Activated T-cell treated with anti-CD3 and anti-CD28 coated beads, Interleukin-2, amount 50 U/mL, for 72 hours (primary cell): ENCODE measurements around the gene NUP155. TPM values are rescaled to one million over a fixed set of nuclear protein-coding genes. Genes with fewer than 3 reads are reported as not detected.
A peak's percentile ranks its signal among the peaks of the same experiment; 100 is the strongest.
"Not testable (repeated sequence)": the region's sequence is repeated elsewhere in the genome, so short reads cannot be mapped to it uniquely, and the experiment has no call there.

Source experiments
- ATAC-seq, 2 donors: fragments of 150-1000 bp; cut with Tn5 transposase; replicated peaks in 1 of 2; 2 replicates each; pipeline ENCODE4 v1.10.0; 2021; ENCODE audit warnings: moderate library complexity in 2 of 2, mild to moderate bottlenecking in 1 of 2
- DNase-seq, 2 donors: peaks; one replicate each; pipeline ENCODE4 v3.0.0; 2021 to 2022; ENCODE audit warnings: mixed read lengths in 1 of 2
- H3K27ac Mint-ChIP-seq: one replicate; pipeline ENCODE4 v1.8.0; 2022; ENCODE audit warnings: mild to moderate bottlenecking, moderate library complexity, mixed read lengths
- H3K27me3 Mint-ChIP-seq: one replicate; pipeline ENCODE4 v1.8.0; 2022; ENCODE audit warnings: low read depth, mixed read lengths
- H3K36me3 Mint-ChIP-seq, 2 donors: one replicate each; pipeline ENCODE4 v1.8.0; 2022; ENCODE audit warnings: mixed read lengths in 2 of 2, mild to moderate bottlenecking in 1 of 2; ENCODE audit not compliant: insufficient read depth in 2 of 2
- H3K4me1 Mint-ChIP-seq: one replicate; pipeline ENCODE4 v1.8.0; 2022; ENCODE audit warnings: low read depth, mixed read lengths
- H3K4me3 Mint-ChIP-seq, 2 donors: one replicate each; pipeline ENCODE4 v1.8.0; 2022; ENCODE audit warnings: mild to moderate bottlenecking in 2 of 2, mixed read lengths in 2 of 2, moderate library complexity in 2 of 2
- H3K9me3 Mint-ChIP-seq, 2 donors: one replicate each; pipeline ENCODE4 v1.8.0; 2022; ENCODE audit warnings: mixed read lengths in 2 of 2
- total RNA-seq, 2 donors: library from RNA; stranded (reverse); gene quantifications; one replicate each; pipeline ENCODE4 v1.2.3, GENCODE V29; 2022

NUP155 gene
- total RNA-seq = 10 to 100 TPM; 41.8 to 48.9 TPM

- peak within 1 kb of the TSS; percentile 95 for H3K27ac Mint-ChIP-seq
- peaks cover 6 to 18% of the 10 kb centered on the region in 2 donors for H3K36me3 Mint-ChIP-seq
- peak; percentile 96 to 98 for ATAC-seq
- H3K4me1 Mint-ChIP-seq = peaks cover 51% of the 10 kb centered on the region
- DNase-seq = peak; percentile 89 to 93
- no peaks in the 10 kb centered on the region for H3K27me3 Mint-ChIP-seq
- no peaks in the 10 kb centered on the region for H3K9me3 Mint-ChIP-seq
- peak within 1 kb of the TSS; percentile 97 for H3K4me3 Mint-ChIP-seq
These were observed at the start of gene NUP155 for GRCh38 chr5:37370864-37371726. TSS of gene NUP155 (minus strand) at chr5:37371106. CDS start at chr5:37370977, 129 bp downstream.

GRCh38 chr5:37417347-37417746 lies 46.4 kb upstream of the NUP155 start:
- Mint-ChIP-seq H3K9me3 (no peaks in the 10 kb centered on the region), H3K4me1 (no peaks in the 10 kb centered on the region), H3K4me3 (no peak overlapping the region), H3K27me3 (no peaks in the 10 kb centered on the region), H3K27ac (no peak overlapping the region), H3K36me3 (peaks cover 0 to 7% of the 10 kb centered on the region in 2 donors)
- ATAC-seq (no peak), DNase-seq (no peak)

GRCh38 chr5:37415456-37415855 lies 44.5 kb upstream of the NUP155 start:
- not testable (repeated sequence) for H3K36me3 Mint-ChIP-seq, H3K4me3 Mint-ChIP-seq, H3K4me1 Mint-ChIP-seq, ATAC-seq, H3K27me3 Mint-ChIP-seq, H3K9me3 Mint-ChIP-seq, H3K27ac Mint-ChIP-seq, DNase-seq

- H3K27ac Mint-ChIP-seq = no peak overlapping the region
- H3K4me3 Mint-ChIP-seq = no peak overlapping the region
- H3K36me3 Mint-ChIP-seq = peaks cover 0 to 2% of the 10 kb centered on the region in 2 donors
- no peaks in the 10 kb centered on the region for H3K9me3 Mint-ChIP-seq
- no peak for DNase-seq
- no peaks in the 10 kb centered on the region for H3K27me3 Mint-ChIP-seq
- no peak for ATAC-seq
- H3K4me1 Mint-ChIP-seq = no peaks in the 10 kb centered on the region
These were observed 41.6 kb upstream of the NUP155 start for GRCh38 chr5:37412515-37412914.

GRCh38 chr5:37400501-37400900 lies 29.6 kb upstream of the NUP155 start:
- Mint-ChIP-seq H3K4me3 (no peak overlapping the region), H3K9me3 (no peaks in the 10 kb centered on the region), H3K4me1 (no peaks in the 10 kb centered on the region), H3K27me3 (no peaks in the 10 kb centered on the region), H3K27ac (no peak overlapping the region), H3K36me3 (peaks cover 4 to 13% of the 10 kb centered on the region in 2 donors)
- no peak for ATAC-seq
- no peak for DNase-seq

GRCh38 chr5:37396352-37396751 lies 25.4 kb upstream of the NUP155 start:
- ATAC-seq (no peak), DNase-seq (no peak)
- Mint-ChIP-seq H3K4me1 (peaks cover 5% of the 10 kb centered on the region), H3K9me3 (no peaks in the 10 kb centered on the region), H3K27ac (no peak overlapping the region), H3K4me3 (no peak overlapping the region), H3K27me3 (no peaks in the 10 kb centered on the region), H3K36me3 (peaks cover 1 to 25% of the 10 kb centered on the region in 2 donors)

GRCh38 chr5:37391591-37391990 lies 20.7 kb upstream of the NUP155 start:
- Mint-ChIP-seq H3K36me3 (peaks cover 0 to 24% of the 10 kb centered on the region in 2 donors), H3K9me3 (no peaks in the 10 kb centered on the region), H3K4me3 (no peak overlapping the region), H3K27ac (peak overlapping the region; percentile 38), H3K4me1 (peaks cover 7% of the 10 kb centered on the region), H3K27me3 (no peaks in the 10 kb centered on the region)
- ATAC-seq = no peak
- DNase-seq = no peak

GRCh38 chr5:37379100-37379628 lies 8.3 kb upstream of the NUP155 start, which contains the start of gene WDR70:
TSS of gene WDR70 (plus strand) at chr5:37379318. CDS start at chr5:37379368, 50 bp downstream.
- DNase-seq = peak; percentile 85 to 86
- Mint-ChIP-seq H3K27ac (peak within 1 kb of the TSS; percentile 90), H3K4me3 (peak within 1 kb of the TSS; percentile 96 to 99), H3K4me1 (peaks cover 12% of the 10 kb centered on the region)
- H3K27me3 Mint-ChIP-seq, H3K36me3 Mint-ChIP-seq, H3K9me3 Mint-ChIP-seq: not testable (repeated sequence)
- ATAC-seq = peak; percentile 99

- H3K4me3 Mint-ChIP-seq = peak overlapping the region; percentile 74 to 96
- H3K27me3 Mint-ChIP-seq, H3K9me3 Mint-ChIP-seq, ATAC-seq, DNase-seq, H3K36me3 Mint-ChIP-seq: not testable (repeated sequence)
- H3K4me1 Mint-ChIP-seq = peaks cover 12% of the 10 kb centered on the region
- H3K27ac Mint-ChIP-seq = peak overlapping the region; percentile 83
These were observed 7.2 kb upstream of the NUP155 start for GRCh38 chr5:37378066-37378465.

- H3K27ac Mint-ChIP-seq = no peak overlapping the region
- H3K36me3 Mint-ChIP-seq = peaks cover 5 to 9% of the 10 kb centered on the region in 2 donors
- no peak overlapping the region for H3K4me3 Mint-ChIP-seq
- peaks cover 18% of the 10 kb centered on the region for H3K4me1 Mint-ChIP-seq
- ATAC-seq = no peak
- H3K27me3 Mint-ChIP-seq = no peaks in the 10 kb centered on the region
- no peak for DNase-seq
- no peaks in the 10 kb centered on the region for H3K9me3 Mint-ChIP-seq
These were observed 4.2 kb upstream of the NUP155 start for GRCh38 chr5:37375091-37375490.

GRCh38 chr5:37370550-37370863 lies 399 bp downstream of the NUP155 start:
- H3K4me3 Mint-ChIP-seq = peak overlapping the region; percentile 97
- no peak for DNase-seq
- ATAC-seq = peak in 1 of 2 donors; percentile 52

GRCh38 chr5:37355161-37355560 lies 15.7 kb downstream of the NUP155 start:
- ATAC-seq (no peak), DNase-seq (no peak)
- Mint-ChIP-seq H3K36me3 (peaks cover 2 to 14% of the 10 kb centered on the region in 2 donors), H3K9me3 (no peaks in the 10 kb centered on the region), H3K27ac (no peak overlapping the region), H3K4me1 (no peaks in the 10 kb centered on the region), H3K4me3 (no peak overlapping the region), H3K27me3 (no peaks in the 10 kb centered on the region)

More at GRCh38 chr5:37370550-37370863, 399 bp downstream of the NUP155 start:
- H3K9me3 Mint-ChIP-seq = no peaks in the 10 kb centered on the region
- H3K27me3 Mint-ChIP-seq = no peaks in the 10 kb centered on the region
- peak overlapping the region; percentile 95 for H3K27ac Mint-ChIP-seq
- peaks cover 55% of the 10 kb centered on the region for H3K4me1 Mint-ChIP-seq
- peaks cover 8 to 20% of the 10 kb centered on the region in 2 donors for H3K36me3 Mint-ChIP-seq

GRCh38 chr5:37342741-37343140 lies 28.2 kb downstream of the NUP155 start:
- not testable (repeated sequence) for H3K4me3 Mint-ChIP-seq, H3K4me1 Mint-ChIP-seq, DNase-seq, H3K27me3 Mint-ChIP-seq, H3K9me3 Mint-ChIP-seq, ATAC-seq, H3K27ac Mint-ChIP-seq
- peaks cover 7 to 26% of the 10 kb centered on the region in 2 donors for H3K36me3 Mint-ChIP-seq
